HCT116 (cell line): ENCODE measurements around the gene SIL1.

Source experiments
- EZH2 ChIP-seq: fragments of 200-600 bp; sonication (generic); IDR thresholded peaks from 2 replicates; pipeline ENCODE4 v1.6.1; 2017; ENCODE audit warnings: antibody characterized with exemption, mixed run types
- EZH2phosphoT487 ChIP-seq: fragments of 200-600 bp; IDR thresholded peaks from 2 replicates; pipeline ENCODE4 v1.6.1; 2018; ENCODE audit warnings: antibody characterized with exemption, borderline replicate concordance
- JUND ChIP-seq: IDR thresholded peaks from 2 replicates; pipeline ENCODE4 v1.6.1; 2012
- MAX ChIP-seq: IDR thresholded peaks from 2 replicates; pipeline ENCODE4 v1.6.1; 2012
- POLR2A ChIP-seq: IDR thresholded peaks from 2 replicates; pipeline ENCODE4 v1.7.0; 2011; ENCODE audit warnings: borderline replicate concordance; ENCODE audit not compliant: insufficient read depth, insufficient read length; ENCODE audit errors: extremely low read depth
- POLR2AphosphoS5 ChIP-seq: IDR thresholded peaks from 2 replicates; pipeline ENCODE4 v1.6.1; 2011; ENCODE audit warnings: mild to moderate bottlenecking, low read depth, low read length, moderate library complexity
- TF ChIP-seq, protein P1 (sequence below): IDR thresholded peaks from 2 replicates; pipeline ENCODE4 v1.6.1; 2012; ENCODE audit warnings: low read depth
- TF ChIP-seq, protein P2 (sequence below), 3 experiments: fragments of 200-600 bp in 1 of 3; sonication (generic) in 1 of 3; IDR thresholded peaks in 2 of 3; conservative IDR thresholded peaks in 1 of 3; 2 replicates each; pipeline ENCODE4 v1.5.1; 2012 to 2017; ENCODE audit warnings: low read depth in 2 of 3, low read length in 2 of 3, antibody characterized with exemption in 1 of 3, borderline replicate concordance in 1 of 3, control low read depth in 1 of 3, mild to moderate bottlenecking in 1 of 3, mixed read lengths in 1 of 3, mixed run types in 1 of 3, moderate library complexity in 1 of 3; ENCODE audit not compliant: insufficient read depth in 1 of 3

GRCh38 chr5:139062910-139063663 is 135.1 kb downstream of the SIL1 start:
- TF ChIP-seq, protein P1, sequence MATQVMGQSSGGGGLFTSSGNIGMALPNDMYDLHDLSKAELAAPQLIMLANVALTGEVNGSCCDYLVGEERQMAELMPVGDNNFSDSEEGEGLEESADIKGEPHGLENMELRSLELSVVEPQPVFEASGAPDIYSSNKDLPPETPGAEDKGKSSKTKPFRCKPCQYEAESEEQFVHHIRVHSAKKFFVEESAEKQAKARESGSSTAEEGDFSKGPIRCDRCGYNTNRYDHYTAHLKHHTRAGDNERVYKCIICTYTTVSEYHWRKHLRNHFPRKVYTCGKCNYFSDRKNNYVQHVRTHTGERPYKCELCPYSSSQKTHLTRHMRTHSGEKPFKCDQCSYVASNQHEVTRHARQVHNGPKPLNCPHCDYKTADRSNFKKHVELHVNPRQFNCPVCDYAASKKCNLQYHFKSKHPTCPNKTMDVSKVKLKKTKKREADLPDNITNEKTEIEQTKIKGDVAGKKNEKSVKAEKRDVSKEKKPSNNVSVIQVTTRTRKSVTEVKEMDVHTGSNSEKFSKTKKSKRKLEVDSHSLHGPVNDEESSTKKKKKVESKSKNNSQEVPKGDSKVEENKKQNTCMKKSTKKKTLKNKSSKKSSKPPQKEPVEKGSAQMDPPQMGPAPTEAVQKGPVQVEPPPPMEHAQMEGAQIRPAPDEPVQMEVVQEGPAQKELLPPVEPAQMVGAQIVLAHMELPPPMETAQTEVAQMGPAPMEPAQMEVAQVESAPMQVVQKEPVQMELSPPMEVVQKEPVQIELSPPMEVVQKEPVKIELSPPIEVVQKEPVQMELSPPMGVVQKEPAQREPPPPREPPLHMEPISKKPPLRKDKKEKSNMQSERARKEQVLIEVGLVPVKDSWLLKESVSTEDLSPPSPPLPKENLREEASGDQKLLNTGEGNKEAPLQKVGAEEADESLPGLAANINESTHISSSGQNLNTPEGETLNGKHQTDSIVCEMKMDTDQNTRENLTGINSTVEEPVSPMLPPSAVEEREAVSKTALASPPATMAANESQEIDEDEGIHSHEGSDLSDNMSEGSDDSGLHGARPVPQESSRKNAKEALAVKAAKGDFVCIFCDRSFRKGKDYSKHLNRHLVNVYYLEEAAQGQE = no peak
- TF ChIP-seq POLR2AphosphoS5 = no peak
- TF ChIP-seq, protein P2, sequence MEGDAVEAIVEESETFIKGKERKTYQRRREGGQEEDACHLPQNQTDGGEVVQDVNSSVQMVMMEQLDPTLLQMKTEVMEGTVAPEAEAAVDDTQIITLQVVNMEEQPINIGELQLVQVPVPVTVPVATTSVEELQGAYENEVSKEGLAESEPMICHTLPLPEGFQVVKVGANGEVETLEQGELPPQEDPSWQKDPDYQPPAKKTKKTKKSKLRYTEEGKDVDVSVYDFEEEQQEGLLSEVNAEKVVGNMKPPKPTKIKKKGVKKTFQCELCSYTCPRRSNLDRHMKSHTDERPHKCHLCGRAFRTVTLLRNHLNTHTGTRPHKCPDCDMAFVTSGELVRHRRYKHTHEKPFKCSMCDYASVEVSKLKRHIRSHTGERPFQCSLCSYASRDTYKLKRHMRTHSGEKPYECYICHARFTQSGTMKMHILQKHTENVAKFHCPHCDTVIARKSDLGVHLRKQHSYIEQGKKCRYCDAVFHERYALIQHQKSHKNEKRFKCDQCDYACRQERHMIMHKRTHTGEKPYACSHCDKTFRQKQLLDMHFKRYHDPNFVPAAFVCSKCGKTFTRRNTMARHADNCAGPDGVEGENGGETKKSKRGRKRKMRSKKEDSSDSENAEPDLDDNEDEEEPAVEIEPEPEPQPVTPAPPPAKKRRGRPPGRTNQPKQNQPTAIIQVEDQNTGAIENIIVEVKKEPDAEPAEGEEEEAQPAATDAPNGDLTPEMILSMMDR (IDR thresholded peaks at IDR 0.05 in 2 of 3, conservative IDR thresholded peaks at IDR 0.05 in 1 of 3; ENCODE audit: borderline replicate concordance in 1 of 3, insufficient read depth in 1 of 3, low read depth in 2 of 3, low read length in 2 of 3) = no peak
- no peak for TF ChIP-seq POLR2A
- no peak for TF ChIP-seq JUND
- TF ChIP-seq MAX = no peak
- TF ChIP-seq EZH2 = no peak
- TF ChIP-seq EZH2phosphoT487 = no peak
